K562 (cell line): ENCODE measurements around the gene CPED1. TPM values are rescaled to one million over a fixed set of nuclear protein-coding genes. Genes with fewer than 3 reads are reported as not detected.

ENCODE experiments used
- DACH1 ChIP-seq: fragments of 450-650 bp; IDR thresholded peaks from 2 replicates; pipeline ENCODE4 v1.6.1; 2018; ENCODE audit not compliant: partially characterized antibody
- GATA2 ChIP-seq: sonication (generic); formaldehyde crosslinking; IDR thresholded peaks from 2 replicates; pipeline ENCODE4 v1.4.0; 2020; ENCODE audit warnings: mild to moderate bottlenecking, missing genetic modification reagents
- MAZ ChIP-seq, 2 experiments: fragments of 450-650 bp in 1 of 2; sonication (generic) in 1 of 2; formaldehyde crosslinking; IDR thresholded peaks in 1 of 2; conservative IDR thresholded peaks in 1 of 2; 2 replicates each; pipeline versions ENCODE4 v1.4.0 to v1.5.0; 2020; ENCODE audit warnings: mild to moderate bottlenecking in 1 of 2, missing genetic modification reagents in 1 of 2
- PPARD ChIP-seq: fragments of 250-450 bp; sonication (Bioruptor Pico); IDR thresholded peaks from 2 replicates; pipeline ENCODE4 v1.8.0; 2022; ENCODE audit warnings: inconsistent platforms, mild to moderate bottlenecking, moderate library complexity
- SMARCE1 ChIP-seq: fragments of 450-650 bp; IDR thresholded peaks from 2 replicates; pipeline ENCODE4 v1.7.1; 2016; ENCODE audit warnings: mild to moderate bottlenecking
- SOX6 ChIP-seq: fragments of 450-650 bp; IDR thresholded peaks from 2 replicates; pipeline ENCODE4 v1.6.1; 2014; ENCODE audit warnings: mild to moderate bottlenecking
- STAT5B ChIP-seq: fragments of 250-450 bp; sonication (Bioruptor Pico); IDR thresholded peaks from 2 replicates; pipeline ENCODE4 v1.8.0; 2021; ENCODE audit warnings: mild to moderate bottlenecking, inconsistent platforms
- ZNF121 ChIP-seq: sonication (generic); formaldehyde crosslinking; conservative IDR thresholded peaks from 2 replicates; pipeline ENCODE4 v1.8.0; 2022; ENCODE audit warnings: missing genetic modification reagents
- ZNF175 ChIP-seq: fragments of 200-800 bp; sonication (Bioruptor generic); IDR thresholded peaks from 2 replicates; pipeline ENCODE4 v1.6.1; 2016; ENCODE audit warnings: low read depth, mild to moderate bottlenecking, missing genetic modification characterization, missing compliant biosample characterization
- ZNF232 ChIP-seq: sonication (generic); formaldehyde crosslinking; IDR thresholded peaks from 2 replicates; pipeline ENCODE4 v1.8.0; 2022; ENCODE audit warnings: mild to moderate bottlenecking, missing genetic modification reagents
- ZNF57 ChIP-seq: fragments of 450-650 bp; formaldehyde crosslinking; IDR thresholded peaks from 2 replicates; pipeline ENCODE4 v1.4.0; 2020; ENCODE audit warnings: mild to moderate bottlenecking, moderate library complexity
- polyA plus RNA-seq, 8 experiments: library from polyadenylated mRNA; depleted of rRNA in 4 of 8; stranded (reverse) in 5 of 8; unstranded in 3 of 8; fragments of >200 nt; fragmentation: Nextera tagmentation in 2 of 8; fragmentation: Illumina TruSeq in 1 of 8; extraction: Ambion mirVana in 2 of 8; extraction: Trizol in 1 of 8; gene quantifications; 2 replicates each; pipeline versions ENCODE4 v1.2.1 to v1.2.3, GENCODE V29; 2011 to 2014; ENCODE audit warnings: inconsistent platforms in 1 of 8, missing spikeins in 1 of 8
- total RNA-seq, 7 experiments: library from RNA; depleted of rRNA in 6 of 7; stranded (reverse); fragments of >200 nt in 6 of 7; fragmentation: Illumina TruSeq in 2 of 7; extraction: Trizol in 2 of 7; gene quantifications; 2 replicates each; pipeline versions ENCODE4 v1.2.1 to v1.2.3, GENCODE V29; 2011 to 2021; ENCODE audit warnings: low replicate concordance in 1 of 7
- TF ChIP-seq, protein P1 (sequence below): fragments of 450-650 bp; IDR thresholded peaks from 2 replicates; pipeline ENCODE4 v1.6.1; 2016; ENCODE audit warnings: low read depth
- TF ChIP-seq, protein P2 (sequence below): sonication (generic); formaldehyde crosslinking; IDR thresholded peaks from 2 replicates; pipeline ENCODE4 v1.9.0; 2022; ENCODE audit warnings: mild to moderate bottlenecking, missing genetic modification reagents
- TF ChIP-seq, protein P3 (sequence below): fragments of 250-450 bp; sonication (Bioruptor Pico); IDR thresholded peaks from 2 replicates; pipeline ENCODE4 v1.5.0; 2020; ENCODE audit warnings: mild to moderate bottlenecking, borderline replicate concordance
- TF ChIP-seq, protein P4 (sequence below): fragments of 250-450 bp; sonication (Bioruptor Pico); IDR thresholded peaks from 2 replicates; pipeline ENCODE4 v1.8.0; 2022; ENCODE audit warnings: moderate library complexity, mild to moderate bottlenecking, inconsistent platforms

CPED1 gene
- total and polyA plus RNA-seq, 9 of the 15 experiments (the other 6 are each of a cell fraction or from before 2014, with no cell fraction given): 195 to 393 (median 290) TPM

DNA sequence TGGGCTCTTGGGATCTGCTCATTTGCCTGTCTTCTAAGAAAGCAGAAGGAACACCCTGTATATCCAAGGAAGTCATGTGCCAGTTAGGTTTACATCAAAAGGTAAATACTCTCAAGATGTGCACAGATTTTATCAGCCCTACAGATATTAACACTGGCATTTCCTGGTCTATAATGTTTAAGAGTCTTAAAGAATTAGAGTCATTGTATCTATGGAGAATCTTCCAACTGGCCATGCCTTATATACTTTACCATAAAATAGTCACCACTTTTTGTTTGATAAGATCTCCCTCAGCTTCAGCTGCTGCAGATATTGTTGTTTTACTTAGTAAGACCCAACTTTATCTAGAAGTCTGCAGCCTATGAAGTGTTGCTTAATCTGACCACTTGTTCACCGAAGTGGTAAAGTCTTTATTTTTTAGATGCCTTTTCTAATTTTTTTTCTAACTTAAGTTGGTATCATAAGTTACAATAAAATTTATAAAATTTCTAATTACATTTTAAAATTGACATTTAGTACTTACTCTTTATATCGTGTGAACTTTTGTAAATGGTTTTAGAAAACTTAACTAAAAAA, 58.5 kb downstream of the CPED1 start (continued):
- TF ChIP-seq, protein P1, sequence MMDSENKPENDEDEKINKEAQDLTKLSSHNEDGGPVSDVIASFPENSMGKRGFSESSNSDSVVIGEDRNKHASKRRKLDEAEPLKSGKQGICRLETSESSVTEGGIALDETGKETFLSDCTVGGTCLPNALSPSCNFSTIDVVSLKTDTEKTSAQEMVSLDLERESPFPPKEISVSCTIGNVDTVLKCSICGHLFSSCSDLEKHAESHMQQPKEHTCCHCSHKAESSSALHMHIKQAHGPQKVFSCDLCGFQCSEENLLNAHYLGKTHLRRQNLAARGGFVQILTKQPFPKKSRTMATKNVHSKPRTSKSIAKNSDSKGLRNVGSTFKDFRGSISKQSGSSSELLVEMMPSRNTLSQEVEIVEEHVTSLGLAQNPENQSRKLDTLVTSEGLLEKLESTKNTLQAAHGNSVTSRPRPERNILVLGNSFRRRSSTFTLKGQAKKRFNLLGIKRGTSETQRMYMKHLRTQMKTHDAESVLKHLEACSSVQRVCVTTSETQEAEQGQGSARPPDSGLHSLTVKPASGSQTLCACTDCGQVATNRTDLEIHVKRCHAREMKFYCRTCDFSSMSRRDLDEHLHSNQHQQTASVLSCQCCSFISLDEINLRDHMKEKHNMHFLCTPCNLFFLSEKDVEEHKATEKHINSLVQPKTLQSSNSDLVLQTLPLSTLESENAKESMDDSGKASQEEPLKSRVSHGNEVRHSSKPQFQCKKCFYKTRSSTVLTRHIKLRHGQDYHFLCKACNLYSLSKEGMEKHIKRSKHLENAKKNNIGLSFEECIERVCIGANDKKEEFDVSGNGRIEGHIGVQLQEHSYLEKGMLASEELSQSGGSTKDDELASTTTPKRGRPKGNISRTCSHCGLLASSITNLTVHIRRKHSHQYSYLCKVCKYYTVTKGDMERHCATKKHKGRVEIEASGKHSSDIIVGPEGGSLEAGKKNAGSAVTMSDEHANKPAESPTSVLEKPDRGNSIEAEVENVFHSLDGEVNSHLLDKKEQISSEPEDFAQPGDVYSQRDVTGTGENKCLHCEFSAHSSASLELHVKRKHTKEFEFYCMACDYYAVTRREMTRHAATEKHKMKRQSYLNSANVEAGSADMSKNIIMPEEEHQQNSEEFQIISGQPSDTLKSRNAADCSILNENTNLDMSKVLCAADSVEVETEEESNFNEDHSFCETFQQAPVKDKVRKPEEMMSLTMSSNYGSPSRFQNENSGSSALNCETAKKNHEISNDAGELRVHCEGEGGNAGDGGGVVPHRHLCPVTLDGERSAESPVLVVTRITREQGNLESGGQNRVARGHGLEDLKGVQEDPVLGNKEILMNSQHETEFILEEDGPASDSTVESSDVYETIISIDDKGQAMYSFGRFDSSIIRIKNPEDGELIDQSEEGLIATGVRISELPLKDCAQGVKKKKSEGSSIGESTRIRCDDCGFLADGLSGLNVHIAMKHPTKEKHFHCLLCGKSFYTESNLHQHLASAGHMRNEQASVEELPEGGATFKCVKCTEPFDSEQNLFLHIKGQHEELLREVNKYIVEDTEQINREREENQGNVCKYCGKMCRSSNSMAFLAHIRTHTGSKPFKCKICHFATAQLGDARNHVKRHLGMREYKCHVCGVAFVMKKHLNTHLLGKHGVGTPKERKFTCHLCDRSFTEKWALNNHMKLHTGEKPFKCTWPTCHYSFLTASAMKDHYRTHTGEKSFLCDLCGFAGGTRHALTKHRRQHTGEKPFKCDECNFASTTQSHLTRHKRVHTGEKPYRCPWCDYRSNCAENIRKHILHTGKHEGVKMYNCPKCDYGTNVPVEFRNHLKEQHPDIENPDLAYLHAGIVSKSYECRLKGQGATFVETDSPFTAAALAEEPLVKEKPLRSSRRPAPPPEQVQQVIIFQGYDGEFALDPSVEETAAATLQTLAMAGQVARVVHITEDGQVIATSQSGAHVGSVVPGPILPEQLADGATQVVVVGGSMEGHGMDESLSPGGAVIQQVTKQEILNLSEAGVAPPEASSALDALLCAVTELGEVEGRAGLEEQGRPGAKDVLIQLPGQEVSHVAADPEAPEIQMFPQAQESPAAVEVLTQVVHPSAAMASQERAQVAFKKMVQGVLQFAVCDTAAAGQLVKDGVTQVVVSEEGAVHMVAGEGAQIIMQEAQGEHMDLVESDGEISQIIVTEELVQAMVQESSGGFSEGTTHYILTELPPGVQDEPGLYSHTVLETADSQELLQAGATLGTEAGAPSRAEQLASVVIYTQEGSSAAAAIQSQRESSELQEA: no peak
- TF ChIP-seq SMARCE1 (peak; percentile 91), GATA2 (CRISPR knock-in tag) (peak; percentile 77), ZNF232 (no peak), MAZ (CRISPR knock-in tag; conservative IDR thresholded peaks at IDR 0.05 in 1 of 2, IDR thresholded peaks at IDR 0.05 in 1 of 2) (0 out of 4 replicates have a peak, but pooled peaks of 1 of the 2 experiments have one; percentile 17), DACH1 (no peak), ZNF175 (CRISPR knock-in tag) (peak; percentile 73; the same call in 1 of the 2 replicates), STAT5B (no peak), PPARD (CRISPR knock-in tag) (no peak), ZNF57 (CRISPR knock-in tag) (no peak), SOX6 (peak; percentile 97), ZNF121 (no peak)
- TF ChIP-seq, protein P2, sequence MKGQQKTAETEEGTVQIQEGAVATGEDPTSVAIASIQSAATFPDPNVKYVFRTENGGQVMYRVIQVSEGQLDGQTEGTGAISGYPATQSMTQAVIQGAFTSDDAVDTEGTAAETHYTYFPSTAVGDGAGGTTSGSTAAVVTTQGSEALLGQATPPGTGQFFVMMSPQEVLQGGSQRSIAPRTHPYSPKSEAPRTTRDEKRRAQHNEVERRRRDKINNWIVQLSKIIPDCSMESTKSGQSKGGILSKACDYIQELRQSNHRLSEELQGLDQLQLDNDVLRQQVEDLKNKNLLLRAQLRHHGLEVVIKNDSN: no peak
- TF ChIP-seq, protein P3, sequence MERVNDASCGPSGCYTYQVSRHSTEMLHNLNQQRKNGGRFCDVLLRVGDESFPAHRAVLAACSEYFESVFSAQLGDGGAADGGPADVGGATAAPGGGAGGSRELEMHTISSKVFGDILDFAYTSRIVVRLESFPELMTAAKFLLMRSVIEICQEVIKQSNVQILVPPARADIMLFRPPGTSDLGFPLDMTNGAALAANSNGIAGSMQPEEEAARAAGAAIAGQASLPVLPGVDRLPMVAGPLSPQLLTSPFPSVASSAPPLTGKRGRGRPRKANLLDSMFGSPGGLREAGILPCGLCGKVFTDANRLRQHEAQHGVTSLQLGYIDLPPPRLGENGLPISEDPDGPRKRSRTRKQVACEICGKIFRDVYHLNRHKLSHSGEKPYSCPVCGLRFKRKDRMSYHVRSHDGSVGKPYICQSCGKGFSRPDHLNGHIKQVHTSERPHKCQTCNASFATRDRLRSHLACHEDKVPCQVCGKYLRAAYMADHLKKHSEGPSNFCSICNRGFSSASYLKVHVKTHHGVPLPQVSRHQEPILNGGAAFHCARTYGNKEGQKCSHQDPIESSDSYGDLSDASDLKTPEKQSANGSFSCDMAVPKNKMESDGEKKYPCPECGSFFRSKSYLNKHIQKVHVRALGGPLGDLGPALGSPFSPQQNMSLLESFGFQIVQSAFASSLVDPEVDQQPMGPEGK: no peak
- TF ChIP-seq, protein P4, sequence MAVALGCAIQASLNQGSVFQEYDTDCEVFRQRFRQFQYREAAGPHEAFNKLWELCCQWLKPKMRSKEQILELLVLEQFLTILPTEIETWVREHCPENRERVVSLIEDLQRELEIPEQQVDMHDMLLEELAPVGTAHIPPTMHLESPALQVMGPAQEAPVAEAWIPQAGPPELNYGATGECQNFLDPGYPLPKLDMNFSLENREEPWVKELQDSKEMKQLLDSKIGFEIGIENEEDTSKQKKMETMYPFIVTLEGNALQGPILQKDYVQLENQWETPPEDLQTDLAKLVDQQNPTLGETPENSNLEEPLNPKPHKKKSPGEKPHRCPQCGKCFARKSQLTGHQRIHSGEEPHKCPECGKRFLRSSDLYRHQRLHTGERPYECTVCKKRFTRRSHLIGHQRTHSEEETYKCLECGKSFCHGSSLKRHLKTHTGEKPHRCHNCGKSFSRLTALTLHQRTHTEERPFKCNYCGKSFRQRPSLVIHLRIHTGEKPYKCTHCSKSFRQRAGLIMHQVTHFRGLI (CRISPR knock-in tag): peak; percentile 74; the same call in 1 of the 2 replicates
